NCI-H82 (cell line): ENCODE measurements around the gene PDE11A.
"Not testable (repeated sequence)": the region's sequence is repeated elsewhere in the genome, so short reads cannot be mapped to it uniquely, and the experiment has no call there.

ENCODE experiments used
- DNase-seq: peaks from one replicate; lab custom pipeline; 2025; lab: John Stamatoyannopoulos, UW

PDE11A gene

GRCh38 chr2:177882501-177882900 lies 190.1 kb downstream of the PDE11A start:
- no peak for DNase-seq

GRCh38 chr2:177881921-177882320 lies 190.7 kb downstream of the PDE11A start:
- no peak for DNase-seq

- DNase-seq = no peak
These were observed 191.4 kb downstream of the PDE11A start for GRCh38 chr2:177881008-177881747.

- no peak for DNase-seq
These were observed 192.3 kb downstream of the PDE11A start for GRCh38 chr2:177880285-177880684.

- peak; percentile 48 for DNase-seq
These were observed 195.6 kb downstream of the PDE11A start for GRCh38 chr2:177876950-177877349.

- DNase-seq = no peak
These were observed 197.9 kb downstream of the PDE11A start for GRCh38 chr2:177874686-177875085.

GRCh38 chr2:177873915-177874314 lies 198.7 kb downstream of the PDE11A start:
- no peak for DNase-seq

GRCh38 chr2:177872286-177872685 lies 200.3 kb downstream of the PDE11A start:
- DNase-seq = no peak

GRCh38 chr2:177869912-177870311 lies 202.7 kb downstream of the PDE11A start:
- DNase-seq = no peak

GRCh38 chr2:177869209-177869608 lies 203.4 kb downstream of the PDE11A start:
- DNase-seq = no peak

- no peak for DNase-seq
These were observed 203.8 kb downstream of the PDE11A start for GRCh38 chr2:177868806-177869205.

- DNase-seq = no peak
These were observed 215.0 kb downstream of the PDE11A start for GRCh38 chr2:177857538-177857937.

- peak; percentile 52 for DNase-seq
These were observed 220.2 kb downstream of the PDE11A start for GRCh38 chr2:177852389-177852788.

- DNase-seq = no peak
These were observed 229.4 kb downstream of the PDE11A start for GRCh38 chr2:177843188-177843587.

GRCh38 chr2:177842243-177842642 lies 230.3 kb downstream of the PDE11A start:
- DNase-seq = no peak

- DNase-seq = not testable (repeated sequence)
These were observed 237.0 kb downstream of the PDE11A start for GRCh38 chr2:177835418-177836204.

- DNase-seq = no peak
These were observed 239.8 kb downstream of the PDE11A start for GRCh38 chr2:177832611-177833433.

GRCh38 chr2:177830881-177831386 lies 241.6 kb downstream of the PDE11A start:
- no peak for DNase-seq

GRCh38 chr2:177828557-177828956 lies 244.0 kb downstream of the PDE11A start:
- DNase-seq = no peak

- DNase-seq = no peak
These were observed 245.7 kb downstream of the PDE11A start for GRCh38 chr2:177826897-177827296.

GRCh38 chr2:177822941-177823340 lies 249.6 kb downstream of the PDE11A start:
- no peak for DNase-seq

- no peak for DNase-seq
These were observed 254.2 kb downstream of the PDE11A start for GRCh38 chr2:177818412-177818811.
